Measurements from ENCODE around the gene OR4M1.
"Not testable (repeated sequence)": the region's sequence is repeated elsewhere in the genome, so short reads cannot be mapped to it uniquely, and the experiment has no call there.

OR4M1 gene

GRCh38 chr14:19775587-19775986, 2.3 kb downstream of the OR4M1 start:
- no peak for DNase-seq (ENCODE audit: low read depth)
- in situ Hi-C loops (cut with HindIII; ENCODE audit: low sequenced_read_pairs): no loop called here
- H3K4me3 ChIP-seq (ENCODE audit: low read depth, low read length): no peak overlapping the region
- TF ChIP-seq, protein P1, sequence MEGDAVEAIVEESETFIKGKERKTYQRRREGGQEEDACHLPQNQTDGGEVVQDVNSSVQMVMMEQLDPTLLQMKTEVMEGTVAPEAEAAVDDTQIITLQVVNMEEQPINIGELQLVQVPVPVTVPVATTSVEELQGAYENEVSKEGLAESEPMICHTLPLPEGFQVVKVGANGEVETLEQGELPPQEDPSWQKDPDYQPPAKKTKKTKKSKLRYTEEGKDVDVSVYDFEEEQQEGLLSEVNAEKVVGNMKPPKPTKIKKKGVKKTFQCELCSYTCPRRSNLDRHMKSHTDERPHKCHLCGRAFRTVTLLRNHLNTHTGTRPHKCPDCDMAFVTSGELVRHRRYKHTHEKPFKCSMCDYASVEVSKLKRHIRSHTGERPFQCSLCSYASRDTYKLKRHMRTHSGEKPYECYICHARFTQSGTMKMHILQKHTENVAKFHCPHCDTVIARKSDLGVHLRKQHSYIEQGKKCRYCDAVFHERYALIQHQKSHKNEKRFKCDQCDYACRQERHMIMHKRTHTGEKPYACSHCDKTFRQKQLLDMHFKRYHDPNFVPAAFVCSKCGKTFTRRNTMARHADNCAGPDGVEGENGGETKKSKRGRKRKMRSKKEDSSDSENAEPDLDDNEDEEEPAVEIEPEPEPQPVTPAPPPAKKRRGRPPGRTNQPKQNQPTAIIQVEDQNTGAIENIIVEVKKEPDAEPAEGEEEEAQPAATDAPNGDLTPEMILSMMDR (IDR thresholded peaks at IDR 0.05; ENCODE audit: low read depth, low read length, missing control alignments): no peak

DNA sequence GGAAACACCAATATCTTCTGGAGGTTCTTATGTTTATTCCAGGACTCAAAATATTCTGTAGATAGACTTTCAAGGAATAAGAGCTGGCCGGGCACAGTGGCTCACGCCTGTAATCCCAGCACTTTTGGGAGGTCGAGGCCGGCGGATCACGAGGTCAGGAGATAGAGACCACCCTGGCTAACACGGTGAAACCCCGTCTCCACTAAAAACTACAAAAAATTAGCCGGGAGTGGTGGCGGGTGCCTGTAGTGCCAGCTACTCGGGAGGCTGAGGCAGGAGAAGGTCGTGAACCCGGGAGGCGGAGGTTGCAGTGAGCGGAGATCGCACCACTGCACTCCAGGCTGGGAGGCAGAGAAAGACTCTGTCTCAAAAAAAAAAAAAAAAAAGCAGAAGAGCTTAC, 12.5 kb downstream of the OR4M1 start:
- in situ Hi-C loops (cut with HindIII; ENCODE audit: low sequenced_read_pairs); H3K4me3 ChIP-seq (ENCODE audit: low read depth, low read length); DNase-seq (ENCODE audit: low read depth): not testable (repeated sequence)

GRCh38 chr14:19787318-19787717, 14.0 kb downstream of the OR4M1 start:
- DNase-seq (ENCODE audit: low read depth); H3K4me3 ChIP-seq (ENCODE audit: low read depth, low read length); in situ Hi-C loops (cut with HindIII; ENCODE audit: low sequenced_read_pairs): not testable (repeated sequence)

GRCh38 chr14:19788150-19788549, 14.8 kb downstream of the OR4M1 start:
- in situ Hi-C loops (cut with HindIII; ENCODE audit: low sequenced_read_pairs); H3K4me3 ChIP-seq (ENCODE audit: low read depth, low read length); DNase-seq (ENCODE audit: low read depth): not testable (repeated sequence)

- DNase-seq (ENCODE audit: low read depth); H3K4me3 ChIP-seq (ENCODE audit: low read depth, low read length); in situ Hi-C loops (cut with HindIII; ENCODE audit: low sequenced_read_pairs): not testable (repeated sequence)
These were observed 23.3 kb downstream of the OR4M1 start for GRCh38 chr14:19796520-19797108.

- DNase-seq (ENCODE audit: low read depth): no peak
- H3K4me3 ChIP-seq (ENCODE audit: low read depth, low read length): no peak overlapping the region
- in situ Hi-C loops (cut with HindIII; ENCODE audit: low sequenced_read_pairs): no loop called here
- TF ChIP-seq, protein P1 (IDR thresholded peaks at IDR 0.05; ENCODE audit: low read depth, low read length, missing control alignments): no peak
These were observed 26.6 kb downstream of the OR4M1 start for GRCh38 chr14:19799880-19800279.

GRCh38 chr14:19800282-19801117, 27.2 kb downstream of the OR4M1 start:
- TF ChIP-seq, protein P1 (IDR thresholded peaks at IDR 0.05; ENCODE audit: low read depth, low read length, missing control alignments): no peak
- H3K4me3 ChIP-seq (ENCODE audit: low read depth, low read length): no peak overlapping the region
- in situ Hi-C loops (cut with HindIII; ENCODE audit: low sequenced_read_pairs): no loop called here
- no peak for DNase-seq (ENCODE audit: low read depth)

GRCh38 chr14:19801118-19801464, 27.8 kb downstream of the OR4M1 start:
- in situ Hi-C loops (cut with HindIII; ENCODE audit: low sequenced_read_pairs): no loop called here
- no peak for DNase-seq (ENCODE audit: low read depth)
- H3K4me3 ChIP-seq (ENCODE audit: low read depth, low read length): no peak overlapping the region
- TF ChIP-seq, protein P1 (IDR thresholded peaks at IDR 0.05; ENCODE audit: low read depth, low read length, missing control alignments): no peak

- H3K4me3 ChIP-seq (ENCODE audit: low read depth, low read length); in situ Hi-C loops (cut with HindIII; ENCODE audit: low sequenced_read_pairs); DNase-seq (ENCODE audit: low read depth): not testable (repeated sequence)
These were observed 30.2 kb downstream of the OR4M1 start, which contains the start of gene OR4N2 for GRCh38 chr14:19803470-19803869. Gene OR4N2 (plus strand): TSS chr14:19803770. CDS start chr14:19827449, 23,679 bp downstream.

- H3K4me3 ChIP-seq (ENCODE audit: low read depth, low read length); in situ Hi-C loops (cut with HindIII; ENCODE audit: low sequenced_read_pairs); DNase-seq (ENCODE audit: low read depth): not testable (repeated sequence)
These were observed 40.0 kb downstream of the OR4M1 start for GRCh38 chr14:19813171-19813920.

GRCh38 chr14:19819879-19820278, 46.6 kb downstream of the OR4M1 start:
- H3K4me3 ChIP-seq (ENCODE audit: low read depth, low read length); in situ Hi-C loops (cut with HindIII; ENCODE audit: low sequenced_read_pairs); DNase-seq (ENCODE audit: low read depth): not testable (repeated sequence)

DNA sequence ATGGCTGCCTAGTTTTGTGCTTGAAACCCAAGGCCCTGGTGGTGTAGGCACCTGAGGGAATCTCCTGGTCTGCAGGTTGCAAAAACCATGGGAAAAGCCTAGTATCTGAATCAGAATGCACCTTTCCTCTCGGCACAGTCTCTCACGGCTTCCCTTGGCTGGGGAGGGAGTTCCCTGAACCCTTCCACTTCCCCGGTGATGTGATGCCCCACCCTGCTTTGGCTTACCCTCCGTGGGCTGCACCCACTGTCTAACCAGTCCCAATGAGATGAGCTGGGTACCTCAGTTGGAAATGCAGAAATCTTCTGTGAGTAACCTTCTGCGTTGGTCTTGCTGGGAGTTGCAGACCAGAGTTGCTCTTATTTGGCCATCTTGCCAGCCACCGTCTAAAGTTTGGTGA, 47.7 kb downstream of the OR4M1 start:
- in situ Hi-C loops (cut with HindIII; ENCODE audit: low sequenced_read_pairs); H3K4me3 ChIP-seq (ENCODE audit: low read depth, low read length); DNase-seq (ENCODE audit: low read depth): not testable (repeated sequence)
